MCF 10A (cell line): Measurements from ENCODE around the gene GRID1. TPM values are rescaled to one million over a fixed set of nuclear protein-coding genes. Genes with fewer than 3 reads are reported as not detected.

Experiments
- BruUV-seq: library from RNA; stranded (reverse); fragments of 400-500 nt; replicated peaks from 2 replicates; lab custom pipeline; 2021; lab: Mats Ljungman, UMichigan
- CTCF ChIA-PET: fragments of 300-600 bp; sonication (Branson Sonifier 250); formaldehyde crosslinking; extraction: SDS; loops from one replicate; lab custom pipeline; 2021; ENCODE audit warnings: antibody characterized with exemption, inconsistent platforms; lab: Yijun Ruan, JAX
- POLR2A ChIA-PET: fragments of 300-600, 350-650 bp; sonication (Branson Sonifier 250); formaldehyde crosslinking; extraction: SDS; loops from one replicate; lab custom pipeline; 2020; ENCODE audit warnings: antibody characterized with exemption, inconsistent platforms; lab: Yijun Ruan, JAX
- DNase-seq: peaks from one replicate; pipeline ENCODE4 v3.0.0-alpha.2; 2018; ENCODE audit not compliant: unreplicated experiment
- H3K27ac Mint-ChIP-seq: one replicate; pipeline ENCODE4 v1.8.0; 2022; ENCODE audit warnings: mild to moderate bottlenecking, low read depth, mixed read lengths; ENCODE audit not compliant: unreplicated experiment
- H3K27me3 Mint-ChIP-seq: one replicate; pipeline ENCODE4 v1.8.0; 2022; ENCODE audit warnings: mixed read lengths; ENCODE audit not compliant: insufficient read depth, unreplicated experiment
- H3K36me3 Mint-ChIP-seq: one replicate; pipeline ENCODE4 v1.8.0; 2022; ENCODE audit warnings: mild to moderate bottlenecking, moderate library complexity, mixed read lengths; ENCODE audit not compliant: insufficient read depth, unreplicated experiment
- H3K4me1 Mint-ChIP-seq: one replicate; pipeline ENCODE4 v1.8.0; 2022; ENCODE audit warnings: mixed read lengths; ENCODE audit not compliant: insufficient read depth, unreplicated experiment
- H3K4me3 Mint-ChIP-seq: one replicate; pipeline ENCODE4 v1.8.0; 2022; ENCODE audit warnings: mild to moderate bottlenecking, moderate library complexity, mixed read lengths; ENCODE audit not compliant: unreplicated experiment
- H3K9me3 Mint-ChIP-seq: one replicate; pipeline ENCODE4 v1.8.0; 2022; ENCODE audit warnings: mixed read lengths; ENCODE audit not compliant: unreplicated experiment
- intact Hi-C: fragments of 100-400 bp; cut with micrococcal nuclease; formaldehyde crosslinking; loops from 2 replicates; pipeline ENCODE4 v1.14.1; 2022
- total RNA-seq: library from RNA; stranded (reverse); gene quantifications from 2 replicates; pipeline ENCODE4 v1.2.3, GENCODE V29; 2022
- TF ChIP-seq, protein P1 (sequence below): fragments of 200-600 bp; IDR thresholded peaks from one replicate; pipeline ENCODE4 v1.8.0; 2022; ENCODE audit warnings: antibody characterized with exemption, mild to moderate bottlenecking; ENCODE audit not compliant: unreplicated experiment

The GRID1 gene
- total RNA-seq, 1 experiment from 2014 or later: not detected

DNA sequence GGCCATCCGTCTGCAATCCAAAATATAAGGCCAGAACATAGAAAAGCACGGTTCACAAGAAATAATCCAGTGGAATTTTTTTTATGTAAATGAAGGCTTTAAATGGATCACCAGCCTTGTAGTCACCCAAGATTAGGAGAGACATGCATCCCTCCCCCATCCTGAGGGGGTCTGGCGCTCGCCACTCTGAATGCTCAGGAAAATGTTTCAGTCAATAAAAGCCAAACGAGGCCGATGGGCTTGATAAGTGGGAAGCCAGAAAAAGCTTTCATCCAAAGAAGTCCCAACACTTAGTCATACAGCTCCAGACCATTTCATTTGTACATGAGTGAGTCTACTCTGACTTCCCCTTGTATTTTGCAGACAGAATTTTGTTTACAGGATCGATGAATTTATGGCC, 631.8 kb downstream of the GRID1 start:
- no peaks in the 10 kb centered on the region for H3K27me3 Mint-ChIP-seq
- intact Hi-C loops: no loop called here
- TF ChIP-seq, protein P1, sequence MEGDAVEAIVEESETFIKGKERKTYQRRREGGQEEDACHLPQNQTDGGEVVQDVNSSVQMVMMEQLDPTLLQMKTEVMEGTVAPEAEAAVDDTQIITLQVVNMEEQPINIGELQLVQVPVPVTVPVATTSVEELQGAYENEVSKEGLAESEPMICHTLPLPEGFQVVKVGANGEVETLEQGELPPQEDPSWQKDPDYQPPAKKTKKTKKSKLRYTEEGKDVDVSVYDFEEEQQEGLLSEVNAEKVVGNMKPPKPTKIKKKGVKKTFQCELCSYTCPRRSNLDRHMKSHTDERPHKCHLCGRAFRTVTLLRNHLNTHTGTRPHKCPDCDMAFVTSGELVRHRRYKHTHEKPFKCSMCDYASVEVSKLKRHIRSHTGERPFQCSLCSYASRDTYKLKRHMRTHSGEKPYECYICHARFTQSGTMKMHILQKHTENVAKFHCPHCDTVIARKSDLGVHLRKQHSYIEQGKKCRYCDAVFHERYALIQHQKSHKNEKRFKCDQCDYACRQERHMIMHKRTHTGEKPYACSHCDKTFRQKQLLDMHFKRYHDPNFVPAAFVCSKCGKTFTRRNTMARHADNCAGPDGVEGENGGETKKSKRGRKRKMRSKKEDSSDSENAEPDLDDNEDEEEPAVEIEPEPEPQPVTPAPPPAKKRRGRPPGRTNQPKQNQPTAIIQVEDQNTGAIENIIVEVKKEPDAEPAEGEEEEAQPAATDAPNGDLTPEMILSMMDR: no peak
- no peaks in the 10 kb centered on the region for H3K4me1 Mint-ChIP-seq
- ChIA-PET POLR2A (no interaction called here), CTCF (no interaction called here)
- H3K4me3 Mint-ChIP-seq: no peak overlapping the region
- no TSS peak for BruUV-seq
- DNase-seq: no peak
- no peaks in the 10 kb centered on the region for H3K36me3 Mint-ChIP-seq
- peaks cover 9% of the 10 kb centered on the region for H3K9me3 Mint-ChIP-seq
- H3K27ac Mint-ChIP-seq: no peak overlapping the region

DNA sequence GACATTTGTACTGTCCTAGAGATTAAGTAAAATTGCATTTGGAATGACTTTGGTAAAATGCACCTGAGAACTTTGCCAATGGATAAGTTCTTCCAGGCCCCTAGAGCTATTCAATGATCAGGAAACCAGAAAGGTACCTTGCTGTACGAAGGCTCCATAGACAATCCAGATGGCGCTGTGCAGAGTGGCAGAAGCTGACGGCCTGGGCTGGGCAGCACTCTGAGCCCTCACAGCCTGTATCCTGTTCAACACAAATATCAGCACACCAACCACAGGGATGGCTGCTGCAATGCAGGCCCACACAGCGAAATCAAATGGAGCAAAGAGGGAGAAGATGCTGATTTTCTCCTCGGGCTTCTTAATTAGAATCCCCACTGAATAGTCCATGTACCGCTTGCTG, 642.4 kb downstream of the GRID1 start:
- ChIA-PET CTCF (interaction anchor here (0.7 kb wide), 1 partner anchor 808 kb away, joined by 3 read pairs; no protein-coding TSS in a partner anchor), POLR2A (interaction anchor here (0.6 to 0.8 kb wide), 2 partner anchors 14 to 282 kb away, joined by 3 read pairs; no protein-coding TSS in a partner anchor)
- TF ChIP-seq, protein P1: no peak
- Mint-ChIP-seq H3K27ac (no peak overlapping the region), H3K27me3 (no peaks in the 10 kb centered on the region), H3K36me3 (no peaks in the 10 kb centered on the region), H3K4me3 (no peak overlapping the region), H3K9me3 (peaks cover 18% of the 10 kb centered on the region), H3K4me1 (no peaks in the 10 kb centered on the region)
- DNase-seq: no peak
- no TSS peak for BruUV-seq
- intact Hi-C loops: no loop called here

DNA sequence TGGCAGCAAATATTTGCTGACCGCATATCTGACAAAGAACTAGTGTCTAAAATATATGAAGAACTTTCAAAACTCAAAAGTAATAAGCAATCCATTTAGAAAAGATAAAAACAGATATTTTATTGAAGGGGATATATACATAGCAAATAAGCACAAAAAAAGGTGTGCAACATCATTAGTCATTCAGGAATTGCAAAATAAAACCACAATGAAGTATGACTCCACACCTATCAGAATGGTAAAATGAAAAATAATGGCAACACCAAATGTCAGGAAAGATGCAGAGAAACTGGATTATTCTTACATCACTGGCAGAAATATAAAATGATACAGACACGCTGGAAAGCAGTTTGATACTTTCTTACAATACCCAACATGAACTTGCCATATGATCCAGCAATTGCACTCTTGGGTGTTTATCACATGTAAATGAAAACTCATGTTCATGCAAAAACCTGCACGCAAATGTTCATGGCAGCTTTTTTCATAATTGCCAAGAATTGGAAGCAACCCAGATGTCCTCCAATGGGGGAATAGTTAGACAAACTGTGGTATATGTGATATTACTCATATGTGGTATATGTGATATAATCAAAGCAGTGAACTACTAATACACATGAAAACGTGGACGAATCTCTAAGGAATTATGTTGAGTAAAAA, 645.5 kb downstream of the GRID1 start:
- ChIA-PET POLR2A (interaction anchor here (1.6 kb wide), 1 partner anchor 78 kb away, joined by 4 read pairs; no protein-coding TSS in a partner anchor), CTCF (no interaction called here)
- Mint-ChIP-seq H3K4me3 (no peak overlapping the region), H3K27ac (no peak overlapping the region), H3K36me3 (no peaks in the 10 kb centered on the region), H3K27me3 (no peaks in the 10 kb centered on the region), H3K9me3 (peaks cover 7% of the 10 kb centered on the region), H3K4me1 (no peaks in the 10 kb centered on the region)
- TF ChIP-seq, protein P1: no peak
- intact Hi-C loops: no loop called here
- DNase-seq: peak; percentile 58
- no TSS peak for BruUV-seq

DNA sequence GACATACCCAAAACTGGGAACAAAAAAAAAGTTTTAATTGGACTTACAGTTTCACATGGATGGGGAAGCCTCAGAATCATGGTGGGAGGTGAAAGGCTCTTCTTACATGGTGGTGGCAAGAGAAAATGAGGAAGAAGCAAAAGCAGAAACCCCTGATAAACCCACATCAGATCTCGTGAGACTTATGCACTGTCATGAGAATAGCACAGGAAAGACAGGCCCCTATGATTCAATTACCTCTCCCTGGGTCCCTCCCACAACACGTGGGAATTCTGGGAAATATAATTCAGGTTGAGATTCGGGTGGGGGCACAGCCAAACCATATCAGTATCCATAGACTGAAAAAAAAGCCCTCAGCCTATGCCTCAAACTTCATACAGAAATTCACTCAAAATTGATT, 647.2 kb downstream of the GRID1 start:
- intact Hi-C loops: no loop called here
- ChIA-PET CTCF (no interaction called here), POLR2A (no interaction called here)
- H3K27ac Mint-ChIP-seq: no peak overlapping the region
- TF ChIP-seq, protein P1: no peak
- H3K9me3 Mint-ChIP-seq: no peaks in the 10 kb centered on the region
- no peaks in the 10 kb centered on the region for H3K27me3 Mint-ChIP-seq
- no peak overlapping the region for H3K4me3 Mint-ChIP-seq
- no peaks in the 10 kb centered on the region for H3K4me1 Mint-ChIP-seq
- H3K36me3 Mint-ChIP-seq: no peaks in the 10 kb centered on the region
- no peak for DNase-seq
- BruUV-seq: no TSS peak
